ENCODE results near the gene ATP2B2.

ATP2B2 gene

DNA sequence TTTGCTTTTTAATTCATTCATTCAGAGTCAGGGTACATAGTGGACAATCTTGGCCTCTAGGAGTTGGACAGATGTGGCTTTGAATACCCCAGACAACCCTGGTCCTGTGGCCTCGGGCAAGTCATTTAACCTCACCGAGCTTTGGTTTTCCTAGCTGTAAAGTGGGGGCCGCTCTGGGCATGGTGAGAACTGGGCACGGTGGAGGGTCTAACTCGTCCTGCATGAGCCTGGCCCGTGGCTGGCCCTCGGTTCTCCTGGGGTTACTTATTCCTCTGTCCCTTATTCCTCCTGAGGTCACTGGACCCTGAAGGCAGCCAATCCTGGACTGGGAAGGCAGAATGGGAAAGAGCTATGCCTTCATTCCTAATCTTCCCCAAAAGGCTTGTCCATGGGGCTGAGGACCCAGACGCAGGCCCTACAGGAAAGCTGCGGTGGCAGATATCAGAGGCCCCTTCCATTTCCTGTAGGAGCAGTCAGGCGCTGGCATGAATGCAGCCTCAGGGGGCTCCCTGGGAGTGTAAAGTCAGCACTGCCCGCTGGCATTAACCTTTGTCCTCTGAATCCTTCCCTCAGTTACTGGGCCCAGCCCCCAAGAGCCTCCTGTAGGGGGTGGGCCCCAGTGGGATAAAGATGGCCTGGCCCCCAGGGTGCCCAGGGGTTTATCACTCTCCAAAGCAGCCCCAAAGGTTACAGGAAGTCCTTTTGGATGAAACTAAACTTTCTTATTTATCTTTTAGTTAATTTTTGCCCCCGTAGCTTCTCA, 166.6 kb downstream of the ATP2B2 start:
- no peak for DNase-seq

- no peak for DNase-seq
These were observed 167.3 kb downstream of the ATP2B2 start for GRCh38 chr3:10338164-10338470.

- no peak for DNase-seq
These were observed 167.8 kb downstream of the ATP2B2 start for GRCh38 chr3:10337323-10338163.

GRCh38 chr3:10336761-10337160, 168.6 kb downstream of the ATP2B2 start:
- DNase-seq, result no peak

- no peak for DNase-seq
These were observed 169.3 kb downstream of the ATP2B2 start for GRCh38 chr3:10335871-10336622.

DNA sequence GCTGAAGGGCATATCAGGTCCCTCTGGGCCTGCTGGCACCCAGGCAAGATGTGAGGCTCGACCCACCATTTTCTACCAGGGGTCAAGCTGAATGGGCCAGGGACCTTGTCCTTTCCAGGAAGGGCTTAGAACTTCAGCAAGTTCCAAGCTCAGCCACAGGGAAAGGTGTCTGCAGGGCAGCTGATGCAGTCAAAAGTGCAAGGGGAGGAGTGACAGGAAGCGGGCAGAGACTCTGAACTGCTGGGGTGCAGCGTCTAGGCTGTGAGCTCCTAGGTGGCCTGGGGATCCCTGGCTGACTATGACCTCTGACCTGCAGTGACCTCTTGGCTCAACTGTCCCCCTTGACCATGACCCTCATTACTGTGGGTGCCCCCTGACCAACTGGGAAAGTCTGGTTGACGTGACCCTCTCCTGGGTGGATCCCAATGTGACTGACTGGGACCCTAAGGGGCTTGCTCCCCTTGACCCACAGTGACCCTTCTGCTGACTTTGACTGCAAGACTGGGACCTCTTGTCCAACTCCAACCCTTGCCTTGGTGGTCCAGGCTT, 170.1 kb downstream of the ATP2B2 start:
- DNase-seq, result no peak

DNA sequence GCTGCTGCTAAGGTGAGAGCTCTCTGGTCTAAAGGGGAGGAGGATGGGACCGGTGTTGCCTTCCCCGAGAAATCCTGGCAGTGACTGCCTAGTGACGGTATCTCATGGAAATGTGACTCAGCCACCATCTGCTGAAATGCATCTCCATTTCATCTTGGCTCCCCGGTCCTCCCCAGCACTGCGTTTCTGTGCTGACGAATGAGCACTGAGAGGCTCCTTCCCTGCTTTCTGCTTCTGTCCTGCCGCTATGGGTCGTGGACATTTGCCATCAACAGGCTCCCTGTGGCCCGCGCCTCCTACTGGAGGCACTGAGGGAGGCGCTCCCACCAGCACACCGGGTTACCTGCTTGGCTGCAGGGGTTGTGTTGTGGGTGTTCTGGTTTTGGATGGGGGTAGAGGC, 170.9 kb downstream of the ATP2B2 start:
- DNase-seq, result peak; percentile 75

- DNase-seq, result no peak
These were observed 171.3 kb downstream of the ATP2B2 start for GRCh38 chr3:10334042-10334441.

GRCh38 chr3:10333349-10333650, 172.1 kb downstream of the ATP2B2 start:
- DNase-seq, result no peak

DNA sequence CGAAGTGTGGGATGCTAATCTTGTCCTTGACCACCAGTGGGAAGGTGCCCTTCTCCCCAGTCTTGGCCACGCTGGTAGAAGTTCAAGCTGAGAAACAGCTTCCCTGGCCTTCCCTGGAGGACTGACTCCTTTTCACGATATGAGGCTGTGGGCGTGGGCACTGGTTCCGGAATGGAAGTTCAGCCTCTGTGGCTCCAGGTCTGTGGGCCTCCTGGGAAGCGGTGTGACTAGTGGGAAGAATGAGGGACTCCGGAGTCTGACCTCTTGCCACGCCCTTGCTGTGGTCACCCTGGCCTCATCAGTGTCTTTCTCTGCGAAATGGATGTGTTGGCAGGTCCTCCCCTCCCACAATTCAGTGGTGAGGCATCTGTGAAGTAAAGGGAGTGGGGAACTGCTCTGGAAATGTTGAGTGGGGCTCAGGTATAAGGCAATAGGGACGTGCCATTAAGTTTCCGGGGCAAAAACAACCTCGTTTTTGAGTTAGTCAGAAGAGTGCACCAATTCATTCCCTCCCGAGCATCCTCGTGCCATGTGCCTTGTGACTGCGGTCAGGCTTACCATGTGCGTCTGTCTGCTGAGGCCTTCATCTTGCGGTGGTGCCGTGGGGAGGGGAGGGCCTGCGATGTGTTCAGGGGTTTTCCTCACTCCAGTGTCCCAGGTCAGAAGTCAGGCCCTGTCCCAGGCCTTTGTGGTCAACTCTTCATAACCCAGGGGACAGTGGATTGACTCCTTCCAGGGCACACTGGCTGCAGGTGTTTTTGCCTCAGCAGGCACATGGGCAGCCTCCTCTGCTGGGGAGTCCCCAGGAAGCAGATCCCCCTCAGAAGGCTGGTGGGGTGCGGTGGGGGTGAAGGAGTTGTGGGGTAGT, 172.7 kb downstream of the ATP2B2 start:
- no peak for DNase-seq

GRCh38 chr3:10331320-10331719, 174.1 kb downstream of the ATP2B2 start:
- no peak for DNase-seq

DNA sequence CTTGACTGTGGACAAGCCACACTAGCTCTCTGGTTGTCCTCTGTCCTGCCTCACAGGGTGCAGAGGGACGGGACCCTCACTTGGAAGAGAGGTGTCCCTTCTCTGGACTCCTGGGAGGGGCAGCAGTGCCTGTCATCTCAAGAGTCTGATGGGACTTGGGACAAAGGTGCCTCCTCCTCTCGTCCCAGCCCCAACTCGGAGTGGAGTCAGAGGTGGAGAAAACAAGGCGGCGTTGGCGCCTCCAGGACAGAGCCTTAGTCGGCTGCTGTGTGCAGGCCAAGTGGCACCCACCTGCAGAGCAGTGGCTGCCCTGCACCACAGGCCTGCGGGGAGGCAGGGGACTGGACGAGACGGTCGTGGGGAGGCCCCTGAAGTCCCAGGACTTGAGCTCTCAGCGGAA, 175.1 kb downstream of the ATP2B2 start:
- no peak for DNase-seq

- no peak for DNase-seq
These were observed 175.8 kb downstream of the ATP2B2 start for GRCh38 chr3:10329495-10330015.

GRCh38 chr3:10328460-10329071, 176.8 kb downstream of the ATP2B2 start:
- DNase-seq, result no peak

GRCh38 chr3:10327592-10327991, 177.8 kb downstream of the ATP2B2 start:
- DNase-seq, result no peak

DNA sequence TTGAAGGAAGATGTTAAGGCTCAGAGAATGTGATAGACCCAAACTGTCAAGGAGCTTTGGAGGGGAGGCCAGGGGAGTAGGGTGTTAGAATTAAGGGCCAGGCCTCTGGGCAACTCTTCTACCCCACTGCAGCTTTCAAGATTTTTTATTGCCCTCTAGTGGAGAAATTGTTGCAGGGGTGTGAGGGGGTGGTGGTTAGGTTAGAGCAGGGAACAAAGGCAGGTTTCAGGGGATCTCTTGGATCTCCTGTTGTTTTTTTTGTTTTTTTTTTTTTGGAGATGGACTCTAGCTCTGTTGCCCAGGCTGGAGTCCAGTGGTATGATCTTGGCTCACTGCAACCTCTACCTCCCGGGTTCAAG, 183.1 kb downstream of the ATP2B2 start:
- DNase-seq, result no peak

GRCh38 chr3:10321630-10322351, 183.6 kb downstream of the ATP2B2 start:
- no peak for DNase-seq

DNA sequence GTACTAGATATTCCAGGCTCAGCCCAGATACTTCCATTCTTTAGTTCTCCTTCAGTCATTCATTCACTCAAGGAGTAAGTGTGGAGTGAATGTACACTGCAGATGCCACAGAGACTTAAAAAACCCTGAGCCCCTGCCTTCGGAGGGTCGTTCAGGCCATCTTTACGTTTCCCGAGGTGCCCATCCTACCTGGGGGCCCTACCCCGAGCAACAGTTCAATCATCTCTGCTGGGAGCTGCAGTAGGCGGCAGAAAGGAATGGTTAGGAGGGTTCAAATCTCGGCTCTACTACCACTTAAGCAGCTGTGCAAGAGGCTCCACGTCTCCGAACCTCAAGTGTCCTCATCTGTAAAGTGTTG, 185.1 kb downstream of the ATP2B2 start:
- DNase-seq, result peak; percentile 32

- no peak for DNase-seq
These were observed 185.6 kb downstream of the ATP2B2 start for GRCh38 chr3:10319804-10320203.

DNA sequence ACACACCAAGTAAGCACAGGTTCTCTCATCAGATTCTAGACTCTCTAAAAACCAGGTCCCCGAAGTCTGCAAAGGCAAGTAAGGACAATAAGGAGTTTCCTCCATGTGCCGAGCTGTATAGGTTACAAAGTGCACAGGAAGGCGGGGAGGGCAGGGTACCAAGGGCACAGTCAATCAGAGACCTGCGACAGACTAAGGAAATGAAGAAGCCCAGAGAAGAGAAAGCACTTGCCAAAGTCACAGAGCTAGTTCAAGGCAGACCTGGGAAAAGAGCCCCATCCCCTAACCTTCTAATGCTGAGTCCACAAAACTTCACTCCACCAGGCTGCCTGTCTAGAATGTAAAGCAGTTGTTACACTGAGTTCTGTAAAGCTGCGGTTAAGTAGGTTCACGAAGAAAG, 186.1 kb downstream of the ATP2B2 start:
- no peak for DNase-seq

GRCh38 chr3:10317961-10318350, 187.4 kb downstream of the ATP2B2 start:
- DNase-seq, result no peak

All from islet precursor cell (in vitro differentiated cells).